DOHH2 (cell line): ENCODE measurements around the gene OBSCN.

Experiments used
- CTCF ChIP-seq: fragments of 200-600 bp; sonication (generic); IDR thresholded peaks from one replicate; pipeline ENCODE4 v1.5.1; 2014; ENCODE audit warnings: antibody characterized with exemption, mild to moderate bottlenecking, low read depth, low read length; ENCODE audit not compliant: poor library complexity, severe bottlenecking
- EZH2phosphoT487 ChIP-seq: fragments of 200-600 bp; sonication (generic); IDR thresholded peaks from 2 replicates; pipeline ENCODE4 v1.6.1; 2017; ENCODE audit warnings: borderline replicate concordance, mild to moderate bottlenecking, antibody characterized with exemption, low read length, moderate library complexity, mixed read lengths

GRCh38 chr1:228401782-228402640, 194.2 kb downstream of the OBSCN start:
- TF ChIP-seq CTCF (no peak), EZH2phosphoT487 (no peak)
